GM19395 (cell line): ENCODE results near the gene SAFB.
"Not testable (repeated sequence)": the region's sequence is repeated elsewhere in the genome, so short reads cannot be mapped to it uniquely, and the experiment has no call there.

Experiments used
- ATAC-seq: cut with Tn5 transposase; IDR thresholded peaks from one replicate; pipeline ENCODE4 v1.9.1; 2021; ENCODE audit warnings: mild to moderate bottlenecking, moderate library complexity; ENCODE audit not compliant: unreplicated experiment

Gene SAFB

DNA sequence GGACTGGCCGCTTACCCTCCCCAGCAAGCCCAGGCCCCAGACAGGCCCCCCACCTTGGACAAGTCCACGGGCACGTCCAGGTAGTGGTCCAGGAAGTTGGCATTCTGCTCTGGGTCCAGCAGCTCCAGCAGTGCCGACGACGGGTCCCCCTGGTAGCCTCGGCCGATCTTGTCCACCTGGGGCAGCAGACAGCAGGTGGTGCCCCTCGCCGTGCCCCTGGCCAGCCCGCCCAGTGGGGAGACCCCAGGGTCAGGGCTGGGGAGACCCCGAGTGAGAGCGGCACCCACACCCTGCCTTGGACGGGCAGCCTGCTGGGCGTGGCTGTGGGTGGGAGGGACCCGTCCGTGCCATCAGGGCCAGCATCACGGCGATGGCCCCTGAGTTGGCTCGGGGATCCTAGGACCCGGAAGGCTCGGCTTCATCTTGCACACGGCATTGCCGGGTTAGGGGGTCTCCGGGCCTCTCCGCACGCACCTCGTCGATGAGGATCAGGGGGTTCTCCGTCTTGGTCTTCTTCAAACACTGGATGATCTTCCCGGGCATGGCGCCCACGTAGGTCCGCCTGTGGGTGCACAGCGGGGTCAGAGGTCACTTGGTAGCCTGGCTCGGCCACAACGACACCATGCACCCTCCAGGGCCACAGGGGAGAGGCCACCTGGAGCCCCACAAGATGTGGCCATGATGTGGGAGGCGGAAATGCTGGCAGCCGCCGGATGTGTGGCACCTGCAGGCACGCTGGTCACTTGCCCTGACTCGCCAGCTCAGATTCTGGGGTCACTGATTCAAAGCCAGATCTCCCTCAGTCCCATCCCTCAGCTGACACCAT, 73.5 kb downstream of the SAFB start:
- no peak for ATAC-seq

DNA sequence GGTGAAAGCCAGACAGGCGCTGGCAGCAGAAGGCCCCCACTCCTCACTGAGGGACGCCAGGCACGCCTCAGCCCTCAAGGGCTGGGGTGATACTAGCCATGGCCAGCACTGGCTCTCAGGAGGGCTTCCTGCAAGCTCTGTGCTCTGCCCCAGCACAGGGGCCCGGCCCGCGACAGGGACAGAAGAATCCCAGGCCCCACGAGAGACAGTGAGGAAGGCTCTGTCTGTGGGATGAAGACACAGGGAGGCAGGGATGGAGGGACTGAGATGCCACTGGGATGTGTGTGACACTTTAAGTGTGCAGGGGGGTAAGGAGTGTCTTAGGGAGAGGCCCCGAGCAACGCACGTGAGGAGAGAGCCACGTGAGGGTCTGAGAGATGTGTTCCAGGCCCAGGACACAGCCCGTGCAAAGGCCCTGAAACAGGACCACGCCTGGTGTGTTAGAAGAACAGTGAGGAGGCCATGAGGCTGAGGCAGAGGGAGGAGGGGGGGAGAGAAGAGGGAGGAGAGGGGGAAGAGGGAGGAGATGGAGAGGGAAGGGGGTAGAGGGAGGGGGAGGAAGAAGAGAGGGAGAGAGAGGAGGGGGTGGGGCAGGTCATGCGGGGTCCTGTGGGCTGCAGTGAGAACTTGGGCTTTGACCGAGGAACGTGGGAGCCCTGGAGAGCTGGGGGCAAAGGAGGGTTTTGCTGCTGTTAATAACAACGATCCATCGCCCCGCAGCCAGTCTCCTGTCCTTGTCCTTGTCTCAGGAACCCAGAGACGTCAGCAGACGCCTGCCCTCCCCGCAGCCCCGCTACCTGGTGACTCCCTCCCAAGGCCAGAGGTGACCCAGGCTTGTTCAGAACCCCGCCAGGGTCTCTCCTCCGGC, 74.4 kb downstream of the SAFB start:
- ATAC-seq: no peak

GRCh38 chr19:5697890-5698634, 75.2 kb downstream of the SAFB start:
- ATAC-seq: no peak

- ATAC-seq: no peak
Observed at GRCh38 chr19:5698635-5699422, 75.9 kb downstream of the SAFB start.

DNA sequence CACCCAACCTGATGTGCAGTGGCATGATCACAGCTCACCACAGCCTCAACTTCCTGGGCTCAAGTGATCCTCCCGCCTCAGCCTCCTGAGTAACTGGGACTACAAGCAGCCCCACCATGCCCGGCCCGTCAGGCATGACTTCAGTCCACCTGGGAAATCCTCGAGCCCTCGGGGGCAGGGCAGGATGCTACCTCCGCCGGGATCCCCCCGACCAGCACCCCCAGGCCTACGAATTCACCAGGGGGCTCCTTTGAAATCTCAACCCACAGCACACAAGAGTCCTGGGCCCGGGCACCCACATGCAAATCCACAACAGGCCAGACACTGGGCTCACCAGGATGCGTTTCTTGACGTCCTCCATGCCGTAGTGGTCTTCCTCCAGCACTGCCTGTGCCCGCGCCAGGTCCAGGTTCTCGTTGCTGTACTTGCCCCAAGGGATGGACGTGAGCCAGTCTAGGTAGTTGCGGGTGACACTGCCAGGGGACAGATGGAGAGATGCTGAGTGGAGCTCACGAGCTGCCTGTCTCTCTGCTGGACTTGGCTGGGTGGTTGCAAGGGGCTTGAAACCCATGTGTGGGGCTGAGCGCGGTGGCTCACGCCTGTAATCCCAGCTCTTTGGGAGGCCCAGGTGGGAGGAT, 77.7 kb downstream of the SAFB start:
- no peak for ATAC-seq

- ATAC-seq: not testable (repeated sequence)
Observed at GRCh38 chr19:5702053-5702410, 79.1 kb downstream of the SAFB start.

GRCh38 chr19:5703819-5704818, 81.2 kb downstream of the SAFB start:
- ATAC-seq: no peak

DNA sequence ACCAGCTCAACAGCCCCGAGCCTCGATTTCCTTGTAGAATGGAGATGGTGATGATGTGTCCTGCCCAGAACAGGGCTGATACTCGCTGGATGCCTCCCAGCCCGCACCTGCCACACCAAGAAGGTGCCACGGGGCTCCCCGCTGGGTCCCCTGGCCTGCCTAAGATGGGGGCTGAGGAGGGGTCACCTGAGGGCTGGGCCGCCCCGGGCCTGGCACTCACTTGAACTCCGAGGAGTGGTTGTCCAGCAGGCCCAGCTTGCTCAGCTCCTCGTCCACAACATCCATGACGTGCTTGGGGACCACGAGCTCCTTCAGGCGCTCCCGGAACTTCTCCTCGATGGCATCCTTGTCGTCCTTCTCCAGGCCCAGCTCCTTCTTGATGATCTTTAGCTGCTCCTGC, 82.7 kb downstream of the SAFB start:
- ATAC-seq: no peak

GRCh38 chr19:5706876-5707573, 84.1 kb downstream of the SAFB start:
- ATAC-seq: no peak

DNA sequence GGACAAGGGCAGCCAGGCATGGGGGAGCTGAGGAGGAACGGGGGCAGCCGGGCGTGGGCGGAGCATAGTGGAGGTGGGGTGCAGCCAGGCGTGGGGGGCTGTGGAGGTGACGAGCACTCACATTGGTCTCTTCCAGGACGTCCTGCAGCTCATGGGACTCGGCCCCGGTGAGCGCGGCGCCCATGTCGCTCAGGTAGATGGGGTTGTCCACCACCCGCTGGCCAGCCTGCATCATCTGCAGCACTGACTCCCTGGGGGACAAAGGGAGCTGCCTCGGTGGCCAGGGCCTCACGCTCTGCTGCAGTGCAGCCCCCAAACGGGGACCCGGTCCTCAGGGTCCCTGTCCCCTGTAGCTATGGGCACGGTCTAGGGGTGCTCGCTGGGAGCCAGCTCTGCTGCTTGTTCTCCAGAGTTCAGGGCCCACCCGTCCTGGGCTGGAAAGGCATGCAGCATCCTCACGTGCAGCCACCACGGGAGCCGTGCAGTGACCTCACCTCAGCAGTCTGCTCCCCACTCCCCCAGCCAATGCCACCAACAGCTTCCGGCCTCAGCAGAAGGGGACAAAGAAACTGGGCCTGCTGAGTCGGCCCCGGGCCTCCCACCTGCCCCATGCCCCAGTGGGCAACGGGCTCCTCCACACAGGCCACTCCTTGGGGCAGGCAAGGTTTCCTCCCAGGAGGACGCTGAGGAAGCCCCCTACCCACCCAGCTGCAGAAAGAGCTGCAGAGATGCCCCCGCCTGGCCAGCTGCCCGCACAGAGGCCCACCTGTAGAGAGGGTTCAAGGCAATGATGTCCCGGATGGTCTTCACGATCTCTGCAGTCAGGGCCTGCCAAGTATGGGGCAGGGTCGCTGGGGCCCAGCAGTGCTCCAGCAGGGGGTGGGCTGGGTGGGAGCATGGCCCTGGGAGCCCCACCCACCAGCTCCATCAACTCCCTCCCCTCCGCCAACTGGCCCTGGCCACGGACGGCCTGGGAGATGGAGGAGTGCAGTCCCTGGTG, 85.0 kb downstream of the SAFB start:
- no peak for ATAC-seq

GRCh38 chr19:5711025-5711424, 88.1 kb downstream of the SAFB start:
- no peak for ATAC-seq

GRCh38 chr19:5711713-5712161, 88.9 kb downstream of the SAFB start:
- no peak for ATAC-seq

DNA sequence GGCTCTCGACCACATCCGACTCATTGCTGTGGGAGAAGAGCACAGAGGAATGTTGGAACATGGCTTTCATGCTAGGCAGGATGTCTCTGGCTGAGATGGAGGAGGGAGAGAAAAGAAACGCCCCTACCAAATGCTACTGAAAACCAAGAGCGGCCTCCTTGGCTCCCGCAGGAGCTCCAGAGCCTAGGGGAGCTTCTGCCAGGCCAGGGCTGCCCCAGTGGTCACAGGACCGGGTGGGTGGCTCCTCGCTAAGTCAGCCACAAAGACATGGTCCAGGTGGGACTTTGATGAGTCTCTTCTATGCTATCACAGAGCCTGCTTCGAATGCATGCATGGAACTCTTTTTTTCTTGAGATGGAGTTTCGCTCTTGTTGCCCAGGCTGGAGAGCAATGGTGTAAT, 90.3 kb downstream of the SAFB start:
- ATAC-seq: no peak

GRCh38 chr19:5714816-5715215, 91.9 kb downstream of the SAFB start:
- ATAC-seq: no peak

GRCh38 chr19:5717215-5717935, 94.5 kb downstream of the SAFB start:
- no peak for ATAC-seq
